Measurements from ENCODE around the gene FREM2. TPM values are rescaled to one million over a fixed set of nuclear protein-coding genes. Genes with fewer than 3 reads are reported as not detected.

FREM2 gene
- total and polyA plus RNA-seq, 2 experiments from 2014 or later = 2.4 to 29.8 TPM

- Histone ChIP-seq H3F3A (replicated peaks; ENCODE audit: low read depth) (no peaks in the 10 kb centered on the region), H3K4me3 (no peak overlapping the region), H3K9me2 (ENCODE audit: insufficient read depth) (no peaks in the 10 kb centered on the region), H3K79me2 (replicated peaks; ENCODE audit: insufficient read depth) (no peaks in the 10 kb centered on the region), H3K27me3 (ENCODE audit: insufficient read depth) (no peaks in the 10 kb centered on the region), H3K27ac (ENCODE audit: low read depth) (no peak overlapping the region), H3K4me2 (no peak overlapping the region), H3K36me3 (ENCODE audit: insufficient read depth) (no peaks in the 10 kb centered on the region), H2AFZ (no peak overlapping the region), H3K4me1 (ENCODE audit: insufficient read depth) (peaks cover 1% of the 10 kb centered on the region), H4K20me1 (replicated peaks; ENCODE audit: insufficient read depth) (no peaks in the 10 kb centered on the region)
- TF ChIP-seq JUNB (IDR thresholded peaks at IDR 0.05; ENCODE audit: unreplicated experiment) (no peak), STAT1 (IDR thresholded peaks at IDR 0.05; ENCODE audit: unreplicated experiment) (no peak), POLR2AphosphoS5 (IDR thresholded peaks at IDR 0.05; ENCODE audit: low read depth) (no peak), ZNF114 (CRISPR knock-in tag; IDR thresholded peaks at IDR 0.05) (no peak), ZNF331 (CRISPR knock-in tag; IDR thresholded peaks at IDR 0.05; ENCODE audit: low read depth) (no peak), NANOG (IDR thresholded peaks at IDR 0.05; ENCODE audit: borderline replicate concordance) (no peak), EZH2phosphoT487 (IDR thresholded peaks at IDR 0.05; ENCODE audit: unreplicated experiment) (no peak), ETS1 (IDR thresholded peaks at IDR 0.05) (no peak), EZH2 (IDR thresholded peaks at IDR 0.05; ENCODE audit: low read depth, unreplicated experiment) (no peak), CREB1 (CRISPR knock-in tag; IDR thresholded peaks at IDR 0.05; ENCODE audit: low read depth) (no peak)
- TF ChIP-seq, protein P1, sequence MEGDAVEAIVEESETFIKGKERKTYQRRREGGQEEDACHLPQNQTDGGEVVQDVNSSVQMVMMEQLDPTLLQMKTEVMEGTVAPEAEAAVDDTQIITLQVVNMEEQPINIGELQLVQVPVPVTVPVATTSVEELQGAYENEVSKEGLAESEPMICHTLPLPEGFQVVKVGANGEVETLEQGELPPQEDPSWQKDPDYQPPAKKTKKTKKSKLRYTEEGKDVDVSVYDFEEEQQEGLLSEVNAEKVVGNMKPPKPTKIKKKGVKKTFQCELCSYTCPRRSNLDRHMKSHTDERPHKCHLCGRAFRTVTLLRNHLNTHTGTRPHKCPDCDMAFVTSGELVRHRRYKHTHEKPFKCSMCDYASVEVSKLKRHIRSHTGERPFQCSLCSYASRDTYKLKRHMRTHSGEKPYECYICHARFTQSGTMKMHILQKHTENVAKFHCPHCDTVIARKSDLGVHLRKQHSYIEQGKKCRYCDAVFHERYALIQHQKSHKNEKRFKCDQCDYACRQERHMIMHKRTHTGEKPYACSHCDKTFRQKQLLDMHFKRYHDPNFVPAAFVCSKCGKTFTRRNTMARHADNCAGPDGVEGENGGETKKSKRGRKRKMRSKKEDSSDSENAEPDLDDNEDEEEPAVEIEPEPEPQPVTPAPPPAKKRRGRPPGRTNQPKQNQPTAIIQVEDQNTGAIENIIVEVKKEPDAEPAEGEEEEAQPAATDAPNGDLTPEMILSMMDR (conservative IDR thresholded peaks at IDR 0.05; ENCODE audit: low read depth in 2 of 2) = no peak
- TF ChIP-seq, protein P2, sequence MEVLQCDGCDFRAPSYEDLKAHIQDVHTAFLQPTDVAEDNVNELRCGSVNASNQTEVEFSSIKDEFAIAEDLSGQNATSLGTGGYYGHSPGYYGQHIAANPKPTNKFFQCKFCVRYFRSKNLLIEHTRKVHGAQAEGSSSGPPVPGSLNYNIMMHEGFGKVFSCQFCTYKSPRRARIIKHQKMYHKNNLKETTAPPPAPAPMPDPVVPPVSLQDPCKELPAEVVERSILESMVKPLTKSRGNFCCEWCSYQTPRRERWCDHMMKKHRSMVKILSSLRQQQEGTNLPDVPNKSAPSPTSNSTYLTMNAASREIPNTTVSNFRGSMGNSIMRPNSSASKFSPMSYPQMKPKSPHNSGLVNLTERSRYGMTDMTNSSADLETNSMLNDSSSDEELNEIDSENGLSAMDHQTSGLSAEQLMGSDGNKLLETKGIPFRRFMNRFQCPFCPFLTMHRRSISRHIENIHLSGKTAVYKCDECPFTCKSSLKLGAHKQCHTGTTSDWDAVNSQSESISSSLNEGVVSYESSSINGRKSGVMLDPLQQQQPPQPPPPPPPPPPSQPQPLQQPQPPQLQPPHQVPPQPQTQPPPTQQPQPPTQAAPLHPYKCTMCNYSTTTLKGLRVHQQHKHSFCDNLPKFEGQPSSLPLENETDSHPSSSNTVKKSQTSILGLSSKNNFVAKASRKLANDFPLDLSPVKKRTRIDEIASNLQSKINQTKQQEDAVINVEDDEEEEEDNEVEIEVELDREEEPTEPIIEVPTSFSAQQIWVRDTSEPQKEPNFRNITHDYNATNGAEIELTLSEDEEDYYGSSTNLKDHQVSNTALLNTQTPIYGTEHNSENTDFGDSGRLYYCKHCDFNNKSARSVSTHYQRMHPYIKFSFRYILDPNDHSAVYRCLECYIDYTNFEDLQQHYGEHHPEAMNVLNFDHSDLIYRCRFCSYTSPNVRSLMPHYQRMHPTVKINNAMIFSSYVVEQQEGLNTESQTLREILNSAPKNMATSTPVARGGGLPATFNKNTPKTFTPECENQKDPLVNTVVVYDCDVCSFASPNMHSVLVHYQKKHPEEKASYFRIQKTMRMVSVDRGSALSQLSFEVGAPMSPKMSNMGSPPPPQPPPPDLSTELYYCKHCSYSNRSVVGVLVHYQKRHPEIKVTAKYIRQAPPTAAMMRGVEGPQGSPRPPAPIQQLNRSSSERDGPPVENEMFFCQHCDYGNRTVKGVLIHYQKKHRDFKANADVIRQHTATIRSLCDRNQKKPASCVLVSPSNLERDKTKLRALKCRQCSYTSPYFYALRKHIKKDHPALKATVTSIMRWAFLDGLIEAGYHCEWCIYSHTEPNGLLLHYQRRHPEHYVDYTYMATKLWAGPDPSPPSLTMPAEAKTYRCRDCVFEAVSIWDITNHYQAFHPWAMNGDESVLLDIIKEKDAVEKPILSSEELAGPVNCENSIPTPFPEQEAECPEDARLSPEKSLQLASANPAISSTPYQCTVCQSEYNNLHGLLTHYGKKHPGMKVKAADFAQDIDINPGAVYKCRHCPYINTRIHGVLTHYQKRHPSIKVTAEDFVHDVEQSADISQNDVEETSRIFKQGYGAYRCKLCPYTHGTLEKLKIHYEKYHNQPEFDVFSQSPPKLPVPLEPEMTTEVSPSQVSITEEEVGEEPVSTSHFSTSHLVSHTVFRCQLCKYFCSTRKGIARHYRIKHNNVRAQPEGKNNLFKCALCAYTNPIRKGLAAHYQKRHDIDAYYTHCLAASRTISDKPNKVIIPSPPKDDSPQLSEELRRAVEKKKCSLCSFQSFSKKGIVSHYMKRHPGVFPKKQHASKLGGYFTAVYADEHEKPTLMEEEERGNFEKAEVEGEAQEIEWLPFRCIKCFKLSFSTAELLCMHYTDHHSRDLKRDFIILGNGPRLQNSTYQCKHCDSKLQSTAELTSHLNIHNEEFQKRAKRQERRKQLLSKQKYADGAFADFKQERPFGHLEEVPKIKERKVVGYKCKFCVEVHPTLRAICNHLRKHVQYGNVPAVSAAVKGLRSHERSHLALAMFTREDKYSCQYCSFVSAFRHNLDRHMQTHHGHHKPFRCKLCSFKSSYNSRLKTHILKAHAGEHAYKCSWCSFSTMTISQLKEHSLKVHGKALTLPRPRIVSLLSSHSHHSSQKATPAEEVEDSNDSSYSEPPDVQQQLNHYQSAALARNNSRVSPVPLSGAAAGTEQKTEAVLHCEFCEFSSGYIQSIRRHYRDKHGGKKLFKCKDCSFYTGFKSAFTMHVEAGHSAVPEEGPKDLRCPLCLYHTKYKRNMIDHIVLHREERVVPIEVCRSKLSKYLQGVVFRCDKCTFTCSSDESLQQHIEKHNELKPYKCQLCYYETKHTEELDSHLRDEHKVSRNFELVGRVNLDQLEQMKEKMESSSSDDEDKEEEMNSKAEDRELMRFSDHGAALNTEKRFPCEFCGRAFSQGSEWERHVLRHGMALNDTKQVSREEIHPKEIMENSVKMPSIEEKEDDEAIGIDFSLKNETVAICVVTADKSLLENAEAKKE (CRISPR knock-in tag; IDR thresholded peaks at IDR 0.05) = no peak
- TF ChIP-seq, protein P3, sequence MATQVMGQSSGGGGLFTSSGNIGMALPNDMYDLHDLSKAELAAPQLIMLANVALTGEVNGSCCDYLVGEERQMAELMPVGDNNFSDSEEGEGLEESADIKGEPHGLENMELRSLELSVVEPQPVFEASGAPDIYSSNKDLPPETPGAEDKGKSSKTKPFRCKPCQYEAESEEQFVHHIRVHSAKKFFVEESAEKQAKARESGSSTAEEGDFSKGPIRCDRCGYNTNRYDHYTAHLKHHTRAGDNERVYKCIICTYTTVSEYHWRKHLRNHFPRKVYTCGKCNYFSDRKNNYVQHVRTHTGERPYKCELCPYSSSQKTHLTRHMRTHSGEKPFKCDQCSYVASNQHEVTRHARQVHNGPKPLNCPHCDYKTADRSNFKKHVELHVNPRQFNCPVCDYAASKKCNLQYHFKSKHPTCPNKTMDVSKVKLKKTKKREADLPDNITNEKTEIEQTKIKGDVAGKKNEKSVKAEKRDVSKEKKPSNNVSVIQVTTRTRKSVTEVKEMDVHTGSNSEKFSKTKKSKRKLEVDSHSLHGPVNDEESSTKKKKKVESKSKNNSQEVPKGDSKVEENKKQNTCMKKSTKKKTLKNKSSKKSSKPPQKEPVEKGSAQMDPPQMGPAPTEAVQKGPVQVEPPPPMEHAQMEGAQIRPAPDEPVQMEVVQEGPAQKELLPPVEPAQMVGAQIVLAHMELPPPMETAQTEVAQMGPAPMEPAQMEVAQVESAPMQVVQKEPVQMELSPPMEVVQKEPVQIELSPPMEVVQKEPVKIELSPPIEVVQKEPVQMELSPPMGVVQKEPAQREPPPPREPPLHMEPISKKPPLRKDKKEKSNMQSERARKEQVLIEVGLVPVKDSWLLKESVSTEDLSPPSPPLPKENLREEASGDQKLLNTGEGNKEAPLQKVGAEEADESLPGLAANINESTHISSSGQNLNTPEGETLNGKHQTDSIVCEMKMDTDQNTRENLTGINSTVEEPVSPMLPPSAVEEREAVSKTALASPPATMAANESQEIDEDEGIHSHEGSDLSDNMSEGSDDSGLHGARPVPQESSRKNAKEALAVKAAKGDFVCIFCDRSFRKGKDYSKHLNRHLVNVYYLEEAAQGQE (IDR thresholded peaks at IDR 0.05; ENCODE audit: unreplicated experiment) = no peak
- ATAC-seq = no peak
- peaks cover 27% of the 10 kb centered on the region for H3K4me1 Mint-ChIP-seq
- DNase-seq (ENCODE audit: low spot score) = no peak
- H3K4me3 Mint-ChIP-seq = no peak overlapping the region
- no peaks in the 10 kb centered on the region for H3K9me3 Mint-ChIP-seq
- H3K36me3 Mint-ChIP-seq (ENCODE audit: low read depth) = no peaks in the 10 kb centered on the region; the same call in 2 of the 3 replicates
- H3K27ac Mint-ChIP-seq = no peak overlapping the region
- peaks cover 1% of the 10 kb centered on the region for H3K27me3 Mint-ChIP-seq (ENCODE audit: insufficient read depth, low read depth, poor library complexity)
These were observed 72.5 kb downstream of the FREM2 start for GRCh38 chr13:38759390-38759789.

Measured in GM23338 (cell line).